IPS DF 4.7 (cell line): ENCODE results near the gene MT1E.
"Not testable (repeated sequence)": the region's sequence is repeated elsewhere in the genome, so short reads cannot be mapped to it uniquely, and the experiment has no call there.

Source experiments
- DNase-seq: peaks from one replicate; pipeline ENCODE4 v3.0.0-alpha.2; 2013; ENCODE audit warnings: low spot score; ENCODE audit errors: extremely low read depth

MT1E gene

DNA sequence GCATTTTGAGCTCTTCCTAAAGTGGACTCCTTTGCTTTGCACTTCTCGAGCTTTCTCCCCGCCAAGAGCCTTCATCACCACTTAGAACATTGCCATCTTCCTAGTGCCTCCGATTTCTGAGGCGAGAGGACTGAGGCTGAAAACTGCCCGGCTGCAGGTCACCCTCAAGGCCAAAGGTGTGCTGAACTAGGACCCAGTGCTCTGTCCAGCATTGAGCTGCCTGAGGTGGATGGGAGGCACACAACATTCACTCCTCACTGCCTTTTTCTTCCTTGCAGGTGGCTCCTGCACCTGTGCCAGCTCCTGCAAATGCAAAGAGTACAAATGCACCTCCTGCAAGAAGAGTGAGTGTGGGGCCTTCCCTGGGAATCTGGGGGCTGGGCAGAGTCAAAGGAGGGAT lies 18.3 kb downstream of the MT1E start:
- DNase-seq, result no peak

DNA sequence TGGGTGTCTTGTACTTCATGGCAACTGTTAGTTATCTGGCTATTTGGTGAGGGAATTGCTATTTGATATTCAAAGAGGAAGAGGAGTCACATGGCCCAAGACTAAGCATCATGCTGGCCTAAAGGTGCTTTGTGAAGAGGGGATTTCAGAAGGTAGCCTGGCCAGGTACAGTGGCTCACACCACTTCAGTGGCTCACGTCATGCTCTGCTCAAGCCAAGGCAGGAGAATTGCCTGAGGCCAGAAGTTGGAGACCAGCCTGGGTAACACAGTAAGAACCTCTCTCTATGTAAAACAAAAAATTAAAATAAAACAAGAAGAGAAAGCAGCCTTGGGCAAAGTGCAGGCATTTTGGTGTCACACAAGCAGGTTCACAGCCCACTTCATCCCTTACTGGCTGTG lies 19.7 kb downstream of the MT1E start:
- DNase-seq, result no peak

DNA sequence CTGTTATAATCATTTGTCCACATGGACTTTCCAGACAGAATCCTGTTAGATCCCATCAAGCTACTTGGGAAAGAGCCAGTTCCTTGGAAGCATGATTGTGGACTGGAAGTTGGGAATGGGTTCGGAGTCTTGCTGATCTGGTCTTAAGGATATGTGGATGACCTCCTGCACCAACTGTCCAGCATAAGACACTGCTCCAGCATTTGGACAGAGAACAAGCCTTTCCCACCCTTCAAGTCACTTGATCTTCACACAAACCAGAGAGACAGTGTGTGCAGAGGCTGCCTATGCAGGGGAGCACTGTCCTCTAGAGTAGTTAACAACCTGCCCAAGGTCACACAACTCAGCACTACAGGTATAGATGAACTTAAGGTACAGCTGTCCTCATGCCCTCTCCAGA lies 20.3 kb downstream of the MT1E start:
- no peak for DNase-seq

DNA sequence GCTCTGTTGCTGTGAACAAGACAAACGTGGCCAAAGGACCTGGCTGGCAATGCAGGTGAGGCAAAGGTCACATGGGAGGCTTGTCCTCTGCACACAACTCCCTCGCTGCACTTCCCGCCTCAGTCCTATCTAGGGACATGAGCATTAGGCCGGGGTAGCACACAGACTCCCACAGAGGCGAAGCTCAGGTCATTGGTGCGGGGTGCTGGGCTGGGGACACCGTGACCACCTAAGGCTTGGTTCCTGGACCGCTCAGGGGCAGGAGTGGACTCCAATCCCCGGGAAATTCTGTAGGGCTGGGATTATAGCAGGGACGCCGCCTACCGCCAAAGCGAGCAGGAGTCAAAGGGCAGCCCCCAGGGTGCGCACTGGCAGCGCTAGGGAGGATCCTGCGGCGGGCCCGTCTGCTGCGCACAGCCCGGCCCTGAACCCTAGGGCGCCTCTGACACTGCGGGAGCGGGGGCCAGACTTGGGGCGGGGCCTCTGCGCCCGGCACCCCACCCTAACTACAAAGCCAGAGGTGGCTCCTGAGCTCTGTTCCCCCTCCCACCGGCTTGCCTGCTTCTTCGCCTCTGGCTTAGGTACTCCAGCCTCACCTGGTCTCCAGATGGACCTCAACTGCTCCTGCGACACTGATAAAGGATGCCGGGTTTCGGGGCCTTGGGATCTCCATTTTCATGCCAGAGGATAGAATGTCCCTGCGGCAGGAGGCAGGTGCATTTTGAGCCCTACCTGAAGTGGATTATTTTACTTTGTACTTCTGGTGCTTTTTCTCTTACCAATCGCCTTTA lies 22.3 kb downstream of the MT1E start:
- DNase-seq, result no peak

DNA sequence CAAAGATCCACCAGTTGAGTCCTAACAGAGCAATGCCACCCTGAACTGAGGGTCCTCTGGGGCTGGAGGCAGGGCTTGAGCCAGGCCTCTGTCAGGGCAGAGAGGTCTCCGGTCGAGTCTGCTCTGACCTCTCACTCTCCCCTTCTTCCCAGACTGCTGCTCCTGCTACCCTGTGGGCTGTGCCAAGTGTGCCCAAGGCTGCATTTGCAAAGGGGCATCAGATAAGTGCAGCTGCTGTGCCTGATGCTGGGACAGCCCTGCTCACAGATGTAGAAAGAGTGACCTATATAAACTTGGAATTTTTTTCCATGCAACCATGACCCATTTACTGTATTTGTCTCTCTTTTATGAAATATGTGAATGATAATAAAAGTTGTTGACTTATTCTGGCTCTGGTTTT lies 23.7 kb downstream of the MT1E start:
- no peak for DNase-seq

DNA sequence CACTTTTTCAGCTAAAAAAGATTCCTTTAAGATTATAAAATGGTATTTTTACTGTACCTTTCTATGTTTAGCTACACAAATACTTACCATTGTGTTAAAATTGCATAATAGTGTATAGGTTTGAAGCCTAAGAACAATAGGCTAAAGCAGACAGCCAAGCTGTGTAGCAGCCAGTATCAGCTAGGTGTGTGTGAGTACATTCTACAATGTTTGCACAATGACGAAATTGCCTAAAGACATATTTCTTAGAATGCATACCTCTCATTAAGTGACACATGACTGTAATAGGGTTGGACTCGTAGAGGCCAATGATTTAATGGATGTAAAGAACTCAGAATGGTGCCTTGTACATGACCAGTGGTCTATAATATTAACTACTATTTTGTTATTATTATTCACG lies 24.2 kb downstream of the MT1E start:
- DNase-seq, result no peak

DNA sequence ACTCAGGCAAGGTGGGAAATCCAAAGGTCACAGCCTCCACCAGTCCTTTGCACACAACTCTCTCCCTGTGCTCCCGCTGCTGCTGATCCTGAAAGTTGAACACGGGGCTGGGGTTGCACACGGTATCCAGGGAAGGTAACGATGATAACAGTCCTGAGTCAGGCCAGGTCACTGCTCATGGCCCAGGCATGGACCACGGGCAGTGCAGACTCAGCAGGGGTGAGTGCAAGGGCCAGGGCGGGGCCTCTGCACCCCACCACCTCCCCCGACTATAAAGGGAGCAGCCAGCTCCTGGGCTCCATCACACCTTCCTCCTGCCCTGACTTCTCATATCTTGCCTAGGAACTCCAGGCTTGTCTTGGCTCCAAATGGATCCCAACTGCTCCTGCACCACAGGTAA lies 26.0 kb downstream of the MT1E start, which contains the start of gene MT1B:
Gene MT1B, plus strand, starts transcription at position 301 of the 400 bp plus-strand sequence. Its CDS starts 68 bp downstream, at position 369.
- no peak for DNase-seq

DNA sequence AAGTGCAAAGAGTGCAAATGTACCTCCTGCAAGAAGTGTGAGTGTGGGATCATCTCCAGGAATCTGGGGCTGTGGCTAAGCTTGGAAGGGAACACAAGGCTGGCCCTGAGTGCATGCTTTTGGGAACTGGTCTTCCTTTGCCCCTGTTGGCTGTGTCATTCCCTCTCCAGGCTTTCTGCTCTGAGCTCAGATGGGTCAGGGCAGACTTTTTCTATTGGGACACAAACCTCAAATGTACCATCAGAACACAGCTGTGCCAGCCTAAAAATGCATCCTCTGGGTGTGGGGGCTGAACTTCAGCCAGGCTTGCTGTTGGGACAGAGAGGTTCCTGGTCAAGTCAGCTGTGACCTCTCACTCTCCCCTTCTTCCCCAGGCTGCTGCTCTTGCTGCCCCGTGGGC lies 27.0 kb downstream of the MT1E start:
- DNase-seq, result no peak

DNA sequence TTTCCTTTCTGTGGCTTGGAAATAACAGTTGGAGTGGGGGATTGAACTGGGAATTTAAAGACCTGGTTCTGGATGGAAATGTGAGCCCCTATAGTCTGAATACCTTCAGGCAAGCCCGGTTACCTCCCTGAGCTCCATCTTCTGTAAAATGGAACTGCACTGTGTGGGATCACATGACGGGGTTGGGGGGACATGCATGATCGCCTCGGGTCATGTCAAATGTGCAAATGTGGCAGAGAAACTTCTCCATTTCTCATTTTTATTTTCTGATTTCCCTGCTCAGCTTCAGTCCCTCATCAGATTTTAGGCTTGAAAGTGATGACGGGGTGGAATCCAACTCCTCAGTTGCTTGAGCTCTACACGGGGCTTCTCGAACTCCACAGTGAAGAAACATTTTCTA lies 27.6 kb downstream of the MT1E start:
- DNase-seq, result no peak

DNA sequence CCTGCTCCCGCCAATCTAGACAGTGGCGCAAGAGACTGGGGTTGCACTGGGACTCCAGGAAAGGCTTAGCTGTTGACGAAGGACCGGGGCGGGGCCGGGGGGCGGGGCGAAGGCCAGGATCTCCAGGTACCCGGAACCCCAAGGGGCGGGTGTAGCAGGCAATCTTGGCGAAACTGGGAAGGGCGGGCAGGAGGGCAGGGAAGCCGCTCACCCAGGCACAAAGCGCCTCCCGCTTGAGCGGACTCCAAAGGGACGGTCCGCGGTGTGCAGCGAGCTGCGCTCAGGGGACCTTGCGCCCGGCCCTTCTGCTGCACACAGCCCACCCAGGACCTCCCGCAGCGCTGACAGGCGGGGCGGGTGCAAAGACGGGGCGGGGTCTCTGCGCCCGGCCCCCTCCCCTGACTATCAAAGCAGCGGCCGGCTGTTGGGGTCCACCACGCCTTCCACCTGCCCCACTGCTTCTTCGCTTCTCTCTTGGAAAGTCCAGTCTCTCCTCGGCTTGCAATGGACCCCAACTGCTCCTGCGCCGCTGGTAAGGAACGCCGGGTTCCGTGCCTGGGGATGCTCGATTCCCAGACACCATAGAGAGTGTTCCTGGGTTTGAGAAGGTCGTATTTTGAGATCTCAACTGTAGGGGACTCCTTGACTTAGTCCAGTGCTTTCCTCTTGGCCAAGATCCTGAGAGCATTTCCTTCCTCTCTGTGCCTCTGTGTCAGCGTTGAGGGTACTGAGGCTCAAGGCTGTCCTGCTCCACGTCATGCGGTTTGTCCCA lies 32.2 kb downstream of the MT1E start, which contains the start of gene MT1F:
Gene MT1F, plus strand, starts transcription at position 405 of the 772 bp plus-strand sequence. Its CDS starts 100 bp downstream, at position 505.
- no peak for DNase-seq

DNA sequence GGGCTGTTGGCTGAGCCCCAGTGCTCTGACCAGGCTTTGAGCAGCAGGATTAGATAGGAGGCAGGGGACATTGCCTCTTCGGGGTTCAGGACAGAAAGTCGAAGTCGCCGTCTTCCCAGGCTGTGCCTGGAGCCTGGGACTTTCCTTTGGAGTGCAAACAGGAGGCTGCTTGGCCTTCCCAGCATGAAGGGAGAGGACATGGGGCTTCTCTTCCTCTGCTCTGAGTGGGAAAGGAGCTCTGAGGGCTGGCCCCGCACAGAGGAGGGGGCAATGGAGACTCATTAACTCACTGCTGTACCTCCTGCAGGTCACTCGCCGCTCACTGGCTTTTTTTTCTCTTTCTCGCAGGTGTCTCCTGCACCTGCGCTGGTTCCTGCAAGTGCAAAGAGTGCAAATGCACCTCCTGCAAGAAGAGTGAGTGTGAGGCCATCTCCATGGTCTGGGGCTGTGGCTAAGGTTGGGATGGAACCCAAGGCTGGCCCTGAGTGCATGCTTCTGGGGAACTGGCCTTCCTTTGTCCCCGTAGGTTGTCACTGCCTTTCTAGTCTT lies 32.8 kb downstream of the MT1E start:
- no peak for DNase-seq

DNA sequence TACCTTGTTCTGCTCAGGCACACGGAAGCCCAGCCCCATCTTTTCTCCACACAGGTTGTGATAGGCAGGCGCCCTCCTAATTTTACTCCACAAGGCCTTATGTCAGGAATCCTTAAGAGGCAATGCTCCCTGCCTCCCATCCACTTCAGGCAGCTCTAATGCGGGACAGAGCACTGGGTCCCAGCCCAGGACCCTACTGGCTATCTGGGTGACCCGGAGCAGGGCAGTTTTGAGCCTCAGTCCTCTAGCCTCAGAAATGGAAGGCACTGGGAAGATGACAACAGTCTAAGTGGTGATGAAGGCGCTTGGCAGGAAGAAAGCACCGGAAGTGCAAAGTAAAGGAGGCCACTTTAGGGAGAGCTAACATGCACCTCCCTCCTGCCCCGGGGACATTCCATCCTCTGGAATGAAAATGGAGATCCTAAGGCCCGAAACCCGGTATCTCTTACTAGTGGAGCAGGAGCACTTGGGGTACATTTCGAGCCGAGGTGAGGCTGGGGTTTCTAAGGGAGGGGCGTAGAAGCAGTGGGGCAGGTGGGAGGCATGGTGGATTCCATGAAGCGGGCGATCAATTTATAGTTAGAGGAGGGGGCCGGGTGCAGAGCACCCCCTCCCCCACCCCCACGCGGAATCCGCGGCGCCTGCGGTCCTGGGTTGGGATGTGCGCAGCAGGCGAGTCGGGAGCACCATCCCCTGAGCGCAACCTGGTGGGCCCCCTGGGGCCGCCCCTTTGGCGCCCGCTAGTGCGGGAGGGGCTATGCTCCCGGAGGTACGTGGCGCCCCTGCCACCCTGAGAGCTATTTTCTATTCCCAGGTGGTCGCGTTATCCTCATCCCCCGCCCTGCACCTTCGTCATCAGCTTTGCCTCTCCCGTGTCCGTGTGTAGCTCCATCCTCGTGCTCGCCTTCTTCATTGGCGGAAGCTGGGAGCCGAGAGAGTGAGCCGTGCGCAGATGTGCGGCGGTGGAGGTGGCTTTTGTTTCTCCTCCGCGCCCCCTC lies 37.1 kb downstream of the MT1E start:
- no peak for DNase-seq

DNA sequence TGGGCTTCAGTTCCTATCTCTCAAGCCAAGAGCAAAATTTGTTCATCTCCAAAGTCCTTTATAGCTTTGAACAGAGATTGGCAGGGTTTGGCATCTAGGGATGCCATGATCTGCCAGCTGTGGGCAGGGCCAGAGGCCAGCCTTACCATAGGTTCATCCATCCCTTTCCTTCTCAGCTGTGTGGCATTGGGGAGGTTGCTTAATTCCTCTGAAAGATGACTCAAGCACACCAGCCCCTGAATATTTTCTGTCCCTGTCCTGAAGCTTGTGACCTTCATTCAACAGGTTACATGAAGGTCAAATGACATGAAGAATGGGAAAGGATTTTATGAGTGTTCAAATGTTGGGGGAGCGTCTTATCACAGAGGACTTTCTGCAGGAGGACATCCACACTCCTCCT lies 38.9 kb downstream of the MT1E start:
- DNase-seq, result no peak

DNA sequence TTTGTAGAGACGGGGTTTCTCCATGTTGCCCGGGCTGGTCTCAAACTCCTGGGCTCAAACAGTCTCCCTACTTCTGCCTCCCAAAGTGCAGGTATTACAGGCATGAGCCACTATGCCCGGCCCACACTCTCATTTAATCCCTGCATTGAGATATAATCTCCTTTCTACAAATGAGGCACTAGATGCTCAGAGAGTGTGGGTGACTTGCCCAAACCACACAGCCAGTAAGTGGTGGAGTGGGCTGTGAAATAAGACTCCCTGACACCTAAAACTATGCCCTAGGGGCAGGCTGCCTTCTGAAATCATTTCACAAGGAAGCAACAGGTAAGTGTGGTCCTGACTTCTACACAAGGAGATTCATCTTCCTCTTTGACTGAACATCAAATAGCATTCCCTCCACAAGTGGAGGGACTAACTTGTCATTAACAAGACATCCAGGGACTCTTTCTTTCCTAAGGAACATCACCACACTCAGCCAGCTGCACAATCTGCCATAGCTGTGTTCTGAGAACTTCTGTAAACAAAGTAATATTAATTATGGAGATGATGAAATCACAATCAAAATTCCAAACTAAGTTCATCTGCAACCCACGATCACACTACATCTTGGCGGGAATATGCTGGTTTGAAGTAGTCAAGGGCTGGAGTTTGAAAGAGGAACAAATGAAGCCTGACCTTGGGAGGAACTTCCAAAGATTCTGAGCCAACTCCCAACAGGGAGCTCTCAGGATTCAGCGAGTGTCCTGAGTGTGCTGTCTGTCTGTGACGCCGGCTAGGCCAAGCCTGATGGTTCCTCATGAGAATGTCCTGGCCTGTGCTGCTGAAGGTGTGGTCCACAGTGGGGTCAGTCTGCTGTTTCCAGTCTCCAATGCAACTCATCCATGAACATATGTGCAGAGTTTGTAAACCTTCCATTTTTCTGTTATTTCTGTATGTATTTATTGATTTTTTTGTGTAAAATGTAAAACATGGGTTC lies 40.0 kb downstream of the MT1E start:
- not testable (repeated sequence) for DNase-seq

DNA sequence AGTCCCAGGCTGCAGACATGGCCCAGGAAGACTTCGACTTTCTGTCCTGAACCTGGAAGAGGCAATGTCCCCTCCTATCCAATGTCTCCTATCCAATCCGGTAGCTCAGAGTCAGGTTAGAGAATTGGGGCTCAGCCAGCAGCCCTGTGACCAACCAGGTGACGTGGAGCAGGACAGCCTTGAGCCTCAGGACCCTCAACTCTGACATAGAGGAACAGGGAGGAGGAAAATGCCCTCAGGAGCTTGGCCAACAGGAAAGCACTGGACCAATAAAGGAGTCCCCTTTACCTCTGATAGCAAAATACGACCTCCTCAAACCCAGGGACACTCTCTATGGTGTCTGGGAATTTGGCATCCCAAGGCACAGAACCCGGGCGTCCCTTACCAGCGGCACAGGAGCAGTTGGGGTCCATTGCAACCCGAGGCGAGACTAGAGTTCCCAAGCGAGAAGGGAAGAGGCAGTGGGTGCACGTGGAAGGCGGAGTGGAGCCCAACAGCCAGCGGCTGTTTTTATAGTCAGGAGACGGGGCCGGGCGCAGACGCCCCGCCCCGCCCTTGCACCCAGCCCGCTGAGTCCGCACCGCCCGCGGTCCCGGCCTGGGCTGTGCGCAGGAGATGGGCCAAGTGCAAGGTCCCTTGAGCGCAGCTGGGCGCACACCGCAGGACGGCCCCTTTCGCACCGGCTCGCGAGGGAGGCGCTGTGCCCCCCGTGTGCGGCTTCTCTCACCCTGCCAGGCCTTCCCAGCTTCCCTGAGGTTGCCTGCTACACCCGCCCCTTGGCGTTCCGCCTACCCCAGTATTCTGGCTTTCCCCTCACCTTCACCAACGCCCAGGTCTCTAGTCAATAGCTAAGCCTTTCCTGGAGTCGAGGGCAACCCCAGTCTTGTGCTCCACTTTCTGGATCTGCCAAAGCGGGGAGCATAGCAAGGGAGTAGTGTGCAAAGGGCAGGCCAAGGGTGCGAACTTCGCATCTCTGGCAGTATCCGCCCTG lies 42.3 kb downstream of the MT1E start, which contains the start of gene MT1G:
Gene MT1G, minus strand, starts transcription at position 485 of the 991 bp plus-strand sequence. Its CDS starts 72 bp downstream, at position 413.
- no peak for DNase-seq

DNA sequence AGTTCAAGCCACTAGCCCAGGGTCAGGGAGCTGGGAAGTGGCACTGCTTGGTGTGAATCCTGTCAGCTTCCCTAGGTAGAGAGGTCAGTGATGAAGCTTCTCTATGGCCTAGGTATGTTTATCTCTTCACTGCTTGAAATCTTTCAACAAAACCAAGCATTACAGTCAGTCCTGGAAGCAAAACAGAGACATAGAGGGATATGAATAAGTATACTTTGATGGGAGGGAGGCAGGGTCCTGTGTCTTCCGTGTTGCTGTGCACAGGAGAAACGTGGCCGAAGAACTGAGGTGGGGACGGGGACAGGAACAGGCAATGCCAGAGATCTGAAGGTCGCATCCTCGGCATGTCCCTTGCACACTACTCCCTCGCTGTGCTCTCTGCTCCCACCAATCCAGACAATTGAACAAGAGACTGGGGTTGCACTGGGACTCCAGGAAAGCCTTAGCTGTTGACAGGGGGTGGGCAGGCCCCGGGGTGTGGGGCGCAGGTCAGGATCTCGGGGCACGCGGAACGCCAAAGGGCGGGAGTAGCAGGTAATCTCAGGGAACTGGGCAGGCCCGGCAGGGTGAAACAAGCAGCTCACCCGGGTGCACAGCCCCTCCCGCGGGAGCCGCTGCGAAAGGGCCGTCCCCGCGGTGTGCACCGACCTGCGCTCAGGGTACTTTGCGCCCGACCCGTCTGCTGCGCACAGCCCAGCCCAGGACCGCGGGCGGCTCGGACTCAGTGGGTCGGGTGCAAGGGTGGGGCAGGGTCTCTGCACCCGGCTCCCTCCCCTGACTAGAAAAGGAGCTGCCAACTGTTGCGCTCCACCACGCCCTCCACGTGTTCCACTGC lies 43.6 kb downstream of the MT1E start, which contains the start of gene MT1H:
Gene MT1H, plus strand, starts transcription at position 810 of the 835 bp plus-strand sequence. CDS start 71 bp downstream, outside the sequence.
- DNase-seq, result no peak

DNA sequence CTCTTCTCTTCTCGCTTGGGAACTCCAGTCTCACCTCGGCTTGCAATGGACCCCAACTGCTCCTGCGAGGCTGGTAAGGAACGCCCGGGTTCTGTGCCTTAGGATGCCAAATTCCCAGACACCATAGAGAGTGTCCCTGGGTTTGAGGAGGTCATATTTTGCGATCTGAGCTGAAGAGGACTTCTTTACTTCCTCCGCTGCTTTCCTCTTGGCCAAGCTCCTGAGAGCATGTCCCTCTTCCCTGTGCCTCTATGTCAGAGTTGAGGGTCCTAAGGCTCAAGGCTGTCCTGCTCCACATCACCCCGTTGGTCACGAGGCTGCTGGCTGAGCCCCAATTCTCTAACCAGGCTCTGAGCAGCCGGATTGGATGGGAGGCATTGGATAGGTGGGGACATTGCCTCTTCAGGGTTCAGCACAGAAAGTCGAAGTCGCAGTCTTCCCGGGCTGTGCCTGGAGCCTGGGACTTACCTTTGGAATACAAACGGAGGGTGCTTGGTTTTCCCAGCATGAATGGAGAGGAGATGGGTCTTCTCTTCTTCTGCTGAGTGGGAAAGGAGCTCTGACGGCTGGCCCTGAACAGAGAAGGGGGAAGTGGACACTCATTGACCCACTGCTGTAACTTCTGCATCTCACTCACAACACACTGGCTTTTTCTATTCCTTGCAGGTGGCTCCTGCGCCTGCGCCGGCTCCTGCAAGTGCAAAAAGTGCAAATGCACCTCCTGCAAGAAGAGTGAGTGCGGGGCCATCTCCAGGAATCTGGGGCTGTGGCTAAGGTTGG lies 44.4 kb downstream of the MT1E start:
- no peak for DNase-seq
